Upper lobe of left lung (tissue), 6 donors: ENCODE data around the gene LZTS3. TPM values are rescaled to one million over a fixed set of nuclear protein-coding genes. Genes with fewer than 3 reads are reported as not detected.
A peak's percentile ranks its signal among the peaks of the same experiment; 100 is the strongest.
"Not testable (repeated sequence)": the region's sequence is repeated elsewhere in the genome, so short reads cannot be mapped to it uniquely, and the experiment has no call there.

ENCODE experiments used
- ATAC-seq, 2 donors: fragments of 200-7000 bp; cut with Tn5 transposase; one replicate each; pipeline ENCODE4 v1.9.1; 2022; ENCODE audit warnings: mild to moderate bottlenecking in 2 of 2, moderate library complexity in 2 of 2; ENCODE audit not compliant: low FRiP score in 2 of 2
- DNase-seq, 2 donors: peaks; one replicate each; pipeline ENCODE4 v3.0.0-alpha.2; 2019 to 2020
- H3K27ac ChIP-seq, 4 donors: fragments of 200-600 bp; sonication (generic); one replicate each; pipeline ENCODE4 v1.5.1; 2016 to 2019
- H3K27me3 ChIP-seq, 4 donors: fragments of 200-600 bp; sonication (generic); one replicate each; pipeline ENCODE4 v1.5.1; 2017 to 2019
- H3K36me3 ChIP-seq, 4 donors: fragments of 200-600 bp; sonication (generic); one replicate each; pipeline ENCODE4 v1.5.1; 2016 to 2019
- H3K4me1 ChIP-seq, 4 donors: fragments of 200-600 bp; sonication (generic); one replicate each; pipeline ENCODE4 v1.5.1; 2018 to 2019
- H3K4me3 ChIP-seq, 4 donors: fragments of 200-600 bp; sonication (generic); one replicate each; pipeline ENCODE4 v1.5.1; 2017 to 2019; ENCODE audit warnings: mild to moderate bottlenecking in 2 of 4, moderate library complexity in 1 of 4
- H3K9me3 ChIP-seq, 4 donors: fragments of 200-600 bp; sonication (generic); one replicate each; pipeline ENCODE4 v1.5.1; 2018 to 2019
- CTCF ChIP-seq, 6 experiments: fragments of 450-650 bp in 4 of 6; fragments of 200-600 bp in 2 of 6; sonication (generic) in 2 of 6; IDR thresholded peaks; one replicate each; pipeline ENCODE4 v1.5.1; 2016 to 2019; ENCODE audit warnings: antibody characterized with exemption in 6 of 6
- EP300 ChIP-seq, 4 donors: sonication (generic); formaldehyde crosslinking; IDR thresholded peaks; one replicate each; pipeline ENCODE4 v1.5.1; 2017; ENCODE audit warnings: antibody characterized with exemption in 4 of 4, control low read depth in 2 of 4
- POLR2A ChIP-seq, 4 donors: fragments of 450-650 bp; IDR thresholded peaks; one replicate each; pipeline ENCODE4 v1.5.1; 2016 to 2017; ENCODE audit warnings: antibody characterized with exemption in 4 of 4, mild to moderate bottlenecking in 2 of 4
- POLR2AphosphoS5 ChIP-seq, 2 donors: sonication (generic); formaldehyde crosslinking; IDR thresholded peaks; one replicate each; pipeline ENCODE4 v1.5.1; 2017; ENCODE audit warnings: antibody characterized with exemption in 2 of 2
- WGBS, 2 donors: methylation state at CpG; one replicate each; pipeline ENCODE4 v1.1.5; 2017 to 2018; 5-methylcytosine and 5-hydroxymethylcytosine counted together
- total RNA-seq, 6 donors: library from RNA; depleted of rRNA in 4 of 6; stranded (reverse); fragments of >200 nt in 4 of 6; gene quantifications; one replicate each; pipeline versions ENCODE4 v1.1.0 to v1.2.1, GENCODE V29; 2016 to 2021
- donor health status: DM: no; HTN: no; CAD: no; lungs with moderate emphysema.
- donor health status: DM: no; HTN: yes; CAD: no; lungs with severe emphysema.

The LZTS3 gene
- total RNA-seq, 6 donors from 2014 or later, result 19.1 to 52.2 (median 31.1) TPM

DNA sequence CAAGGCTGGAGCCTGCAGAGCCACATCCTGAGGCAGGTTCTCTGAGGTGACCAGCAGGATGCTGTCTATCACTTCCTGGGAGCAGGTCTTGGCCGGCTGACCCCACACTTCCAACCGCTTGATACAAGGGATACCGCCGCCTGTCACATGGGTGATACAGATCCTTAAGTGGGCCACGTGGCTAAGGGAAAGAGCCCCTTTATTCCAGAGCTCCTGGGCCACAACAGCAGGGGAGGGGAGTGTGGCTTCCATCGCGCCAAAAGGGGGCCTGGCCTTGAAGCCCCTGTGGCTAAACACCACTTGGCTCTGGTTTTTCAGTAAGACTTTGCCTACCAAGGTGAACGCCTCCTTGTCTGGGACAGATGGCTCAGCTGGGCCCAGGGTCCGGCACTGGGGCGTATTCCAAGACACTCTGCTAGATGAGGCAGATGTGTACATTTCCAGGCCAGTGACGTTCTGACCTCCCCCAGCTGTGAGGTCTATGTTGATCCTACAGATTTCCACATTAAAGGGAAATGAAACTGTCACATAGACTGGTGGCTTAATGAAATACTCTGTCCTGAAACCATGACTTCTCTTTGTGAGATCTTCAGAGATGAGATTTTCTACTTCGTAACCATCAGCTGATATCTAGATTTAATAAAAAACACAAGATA lies 51.3 kb downstream of the LZTS3 start:
- peaks cover 0 to 38% (median 15%) of the 10 kb centered on the region in 4 donors for H3K36me3 ChIP-seq
- TF ChIP-seq POLR2A (IDR thresholded peaks at IDR 0.05) (no peak), CTCF (IDR thresholded peaks at IDR 0.05) (no peak), EP300 (IDR thresholded peaks at IDR 0.05) (no peak), POLR2AphosphoS5 (IDR thresholded peaks at IDR 0.05) (no peak)
- no peaks in the 10 kb centered on the region for H3K27me3 ChIP-seq
- peaks cover 0 to 14% (median 2%) of the 10 kb centered on the region in 4 donors for H3K4me1 ChIP-seq
- WGBS, 2 donors, result 83 to 96% methylated on average over 3 to 12 of the region's 12 CpGs
- no peak for ATAC-seq
- DNase-seq, result no peak
- peaks cover 0 to 9% (median 0%) of the 10 kb centered on the region in 4 donors for H3K9me3 ChIP-seq
- H3K27ac ChIP-seq, result no peak overlapping the region
- H3K4me3 ChIP-seq, result no peak overlapping the region

- TF ChIP-seq POLR2A (IDR thresholded peaks at IDR 0.05) (no peak), POLR2AphosphoS5 (IDR thresholded peaks at IDR 0.05) (no peak), CTCF (IDR thresholded peaks at IDR 0.05) (no peak), EP300 (IDR thresholded peaks at IDR 0.05) (no peak)
- Histone ChIP-seq H3K9me3 (peaks cover 0 to 9% (median 0%) of the 10 kb centered on the region in 4 donors), H3K4me1 (peaks cover 0 to 14% (median 2%) of the 10 kb centered on the region in 4 donors), H3K27ac (peak overlapping the region in 1 of 4 donors; percentile 35), H3K27me3 (no peaks in the 10 kb centered on the region), H3K36me3 (peaks cover 0 to 38% (median 15%) of the 10 kb centered on the region in 4 donors), H3K4me3 (no peak overlapping the region)
- WGBS, 2 donors, result 61 to 71% methylated on average over 9 to 11 of the region's 11 CpGs
- ATAC-seq (no peak), DNase-seq (no peak)
Measured at GRCh38 chr20:3121271-3121911, 52.0 kb downstream of the LZTS3 start.

GRCh38 chr20:3119044-3119443 lies 54.3 kb downstream of the LZTS3 start:
- Histone ChIP-seq H3K27ac (no peak overlapping the region), H3K36me3 (peaks cover 0 to 36% (median 16%) of the 10 kb centered on the region in 4 donors), H3K9me3 (no peaks in the 10 kb centered on the region), H3K27me3 (no peaks in the 10 kb centered on the region), H3K4me1 (peaks cover 0 to 20% (median 4%) of the 10 kb centered on the region in 4 donors), H3K4me3 (no peak overlapping the region)
- no peak for TF ChIP-seq POLR2AphosphoS5 (IDR thresholded peaks at IDR 0.05)
- TF ChIP-seq POLR2A (IDR thresholded peaks at IDR 0.05), result no peak
- no peak for TF ChIP-seq CTCF (IDR thresholded peaks at IDR 0.05)
- TF ChIP-seq EP300 (IDR thresholded peaks at IDR 0.05), result no peak
- WGBS, 2 donors, result 80 to 82% methylated on average over 5 of the region's 5 CpGs
- ATAC-seq (no peak), DNase-seq (no peak)

DNA sequence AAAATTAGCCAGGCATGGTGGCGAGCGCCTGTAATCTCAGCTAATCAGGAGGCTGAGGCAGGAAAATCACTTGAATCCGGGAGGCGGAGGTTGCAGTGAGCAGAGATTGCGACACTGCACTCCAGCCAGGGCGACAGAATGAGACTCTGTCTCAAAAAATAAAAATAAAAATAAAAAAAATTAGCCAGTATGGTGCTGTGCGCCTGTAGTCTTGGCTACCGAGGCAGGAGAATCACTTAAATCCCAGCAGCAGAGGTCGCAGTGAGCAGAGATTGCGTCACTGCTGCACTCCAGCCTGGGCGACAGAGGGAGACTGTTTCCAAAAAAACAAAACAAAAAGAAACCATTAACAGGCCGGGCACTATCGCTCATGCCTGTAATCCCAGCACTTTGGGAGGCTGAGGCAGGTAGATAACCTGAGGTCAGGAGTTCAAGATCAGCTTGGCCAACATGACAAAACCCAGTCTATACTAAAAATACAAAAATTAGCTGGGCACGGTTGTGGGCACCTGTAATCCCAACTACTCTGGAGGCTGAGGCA lies 55.4 kb downstream of the LZTS3 start:
- H3K27me3 ChIP-seq, H3K9me3 ChIP-seq, H3K4me3 ChIP-seq: not testable (repeated sequence)
- Histone ChIP-seq H3K27ac (peak overlapping the region in 3 of 4 donors; percentile 24 to 63 (median 27)), H3K36me3 (peaks cover 0 to 43% (median 21%) of the 10 kb centered on the region in 4 donors), H3K4me1 (peaks cover 0 to 20% (median 4%) of the 10 kb centered on the region in 4 donors)
- peak; percentile 86 to 92 for ATAC-seq
- DNase-seq, result peak in 1 of 2 donors; percentile 79
- TF ChIP-seq CTCF (IDR thresholded peaks at IDR 0.05), result peak; percentile 18 to 66 (median 57)
- WGBS, 2 donors, result 47 to 57% methylated on average over 14 of the region's 14 CpGs
